Retina (tissue), 1 donor: ENCODE data around the gene TRPM3.

Experiments used
- DNase-seq: peaks from one replicate; pipeline ENCODE4 v3.0.0-alpha.2; 2016

The TRPM3 gene

GRCh38 chr9:70601000-70601951, 520.1 kb downstream of the TRPM3 start:
- peak; percentile 29 for DNase-seq

DNA sequence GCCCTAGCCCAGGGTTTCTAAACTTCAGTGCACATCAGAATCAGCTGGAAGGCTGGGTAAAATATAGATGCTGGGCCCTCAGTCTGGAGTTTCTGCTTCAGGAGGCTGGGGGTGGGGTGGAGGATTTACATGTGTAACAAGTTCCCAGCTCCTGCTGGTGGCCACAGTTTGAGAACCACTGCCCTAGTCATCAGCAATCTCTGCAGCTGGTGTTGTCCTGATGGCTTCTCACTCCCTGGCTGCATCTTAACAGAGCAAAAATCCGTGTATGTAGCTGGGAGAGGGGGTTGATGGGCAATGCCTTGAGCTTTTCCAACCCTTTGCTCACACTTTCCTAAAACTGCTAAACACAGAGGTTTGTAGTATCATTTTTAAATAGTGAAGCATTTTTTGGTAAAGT, 520.9 kb downstream of the TRPM3 start:
- DNase-seq: no peak

- DNase-seq: no peak
Measured at GRCh38 chr9:70597886-70598285, 523.5 kb downstream of the TRPM3 start.

DNA sequence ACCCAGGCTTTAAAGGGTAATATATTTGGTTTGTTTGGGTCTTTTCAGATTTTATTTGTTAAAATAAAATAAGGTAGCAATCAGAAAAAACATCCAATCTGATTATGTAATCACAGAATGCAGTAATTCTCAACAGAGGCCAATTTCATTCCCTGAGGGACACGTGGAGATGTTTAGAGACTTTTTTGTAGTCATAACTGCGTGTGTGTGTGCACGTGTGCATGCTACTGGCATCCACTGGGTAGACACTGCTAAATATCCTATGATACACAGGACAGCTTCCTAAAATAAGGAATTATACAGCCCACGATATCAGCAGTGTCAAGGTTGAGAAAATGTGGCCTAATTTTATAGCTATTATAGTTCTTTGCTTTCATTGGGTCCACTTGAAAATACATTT, 526.2 kb downstream of the TRPM3 start:
- no peak for DNase-seq

DNA sequence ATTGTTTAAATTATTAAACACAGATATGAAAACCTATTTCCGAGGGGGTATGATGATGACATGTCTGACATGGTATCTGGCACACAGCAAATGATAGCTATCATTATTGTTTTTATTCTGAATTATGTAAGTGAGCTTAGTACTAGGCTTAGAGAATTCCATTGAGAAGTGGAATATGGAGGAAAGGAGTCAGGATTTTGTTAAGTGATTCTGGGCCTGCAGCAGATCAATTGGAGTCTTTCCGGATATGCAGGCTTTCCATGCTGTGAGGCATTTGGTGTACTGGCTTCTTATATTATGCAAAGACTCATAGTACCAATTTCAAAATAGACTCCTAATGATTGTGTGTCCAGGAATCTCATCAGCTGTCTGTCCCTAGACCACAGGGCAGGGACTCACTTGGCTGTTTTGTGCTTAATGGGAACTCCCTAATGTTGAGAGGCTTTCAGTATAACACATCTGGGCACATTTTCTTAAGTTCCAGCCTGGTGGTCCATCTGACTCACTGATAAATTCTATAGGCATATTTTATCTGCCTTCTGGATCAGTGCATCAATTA, 527.0 kb downstream of the TRPM3 start:
- DNase-seq: peak; percentile 22

DNA sequence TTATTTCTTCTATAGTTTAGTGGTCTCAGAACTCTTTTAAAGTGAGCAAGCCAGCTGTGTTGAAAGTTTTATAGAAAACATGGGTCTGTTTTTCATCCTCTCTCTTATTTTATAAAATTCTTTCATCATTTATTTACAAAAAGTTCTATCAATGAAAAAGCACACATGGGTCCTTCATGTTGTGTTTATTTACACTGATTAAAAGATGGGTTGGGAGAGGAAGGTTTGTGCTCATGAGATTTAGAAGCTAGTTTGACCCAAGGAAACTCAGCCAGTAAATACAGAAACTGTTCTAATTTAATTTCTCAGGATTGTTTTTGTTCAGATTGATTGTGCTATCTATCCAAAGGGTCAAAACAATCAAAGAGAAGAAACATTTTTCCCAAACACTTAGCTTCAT, 528.2 kb downstream of the TRPM3 start:
- DNase-seq: no peak

DNA sequence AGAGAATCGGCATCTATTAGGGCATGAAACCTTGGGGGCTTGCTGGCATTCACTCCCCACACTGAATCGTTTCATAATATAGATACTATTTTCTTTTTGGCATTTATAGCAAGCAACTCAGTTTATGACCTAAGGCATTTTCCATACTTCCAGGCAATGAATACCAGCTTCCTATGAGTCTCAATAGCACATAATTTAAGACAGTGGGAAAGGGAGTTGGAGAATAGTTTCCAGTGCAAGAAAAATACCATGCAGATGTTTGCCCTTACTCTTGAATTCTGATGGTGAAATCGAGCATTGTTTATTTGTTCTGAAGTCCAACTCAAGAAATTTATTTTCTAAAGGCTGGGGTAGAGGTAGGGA, 531.1 kb downstream of the TRPM3 start:
- no peak for DNase-seq

DNA sequence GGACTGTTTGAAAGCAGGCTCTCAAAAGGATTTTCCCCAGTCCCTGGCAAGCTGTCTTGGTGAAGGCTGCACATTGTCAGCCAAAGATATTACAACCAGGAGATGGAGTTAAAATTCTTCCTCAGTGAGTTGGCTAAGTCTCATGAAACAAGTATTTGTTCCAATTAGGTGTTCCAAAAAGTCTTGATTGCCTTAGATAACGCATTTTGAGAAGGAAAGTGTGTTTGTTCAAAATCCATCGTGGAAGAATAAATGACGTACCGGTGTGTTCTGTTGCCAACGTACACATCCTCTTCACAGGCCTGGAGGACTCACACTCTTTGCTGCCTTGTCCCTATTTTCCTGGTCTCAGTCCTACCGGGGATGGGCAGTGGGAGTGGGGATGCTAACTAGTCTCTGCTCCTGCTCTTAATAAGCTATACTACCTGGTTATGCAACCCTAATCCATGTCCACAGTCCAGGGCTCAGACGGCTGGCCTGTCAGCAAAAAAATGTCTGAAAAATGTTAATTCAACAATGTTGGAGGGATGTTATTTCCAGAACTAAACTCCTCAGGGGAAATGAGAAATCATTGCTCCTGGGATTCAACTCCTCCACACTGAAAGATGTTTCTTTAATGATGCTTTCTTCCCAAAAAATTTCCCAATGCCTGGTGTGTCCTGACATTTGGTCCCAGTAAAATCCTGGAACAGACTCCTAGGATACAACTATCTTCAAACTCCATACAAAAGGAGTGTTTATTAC, 531.7 kb downstream of the TRPM3 start:
- DNase-seq: no peak

GRCh38 chr9:70588999-70589398, 532.4 kb downstream of the TRPM3 start:
- no peak for DNase-seq

- DNase-seq: no peak
Measured at GRCh38 chr9:70588381-70588780, 533.0 kb downstream of the TRPM3 start.

DNA sequence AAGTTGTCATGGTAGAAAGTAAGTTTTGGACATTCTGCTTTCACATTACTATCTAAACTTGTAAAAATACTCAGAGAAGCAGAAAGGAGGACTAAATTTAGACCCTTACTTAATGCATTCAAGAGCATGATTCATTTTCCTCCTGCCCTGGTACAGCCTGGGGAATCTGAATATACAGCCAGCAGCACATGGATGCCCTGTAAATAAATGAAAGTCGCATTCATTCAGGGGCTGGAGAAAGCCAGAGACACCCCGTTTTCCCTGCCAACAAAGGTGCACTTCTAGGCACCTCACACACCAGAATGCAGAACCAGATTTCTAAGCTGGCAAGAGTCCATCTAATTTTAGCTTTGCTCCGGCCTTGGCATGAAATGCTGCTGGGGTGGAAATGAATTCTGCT, 534.2 kb downstream of the TRPM3 start:
- DNase-seq: no peak

DNA sequence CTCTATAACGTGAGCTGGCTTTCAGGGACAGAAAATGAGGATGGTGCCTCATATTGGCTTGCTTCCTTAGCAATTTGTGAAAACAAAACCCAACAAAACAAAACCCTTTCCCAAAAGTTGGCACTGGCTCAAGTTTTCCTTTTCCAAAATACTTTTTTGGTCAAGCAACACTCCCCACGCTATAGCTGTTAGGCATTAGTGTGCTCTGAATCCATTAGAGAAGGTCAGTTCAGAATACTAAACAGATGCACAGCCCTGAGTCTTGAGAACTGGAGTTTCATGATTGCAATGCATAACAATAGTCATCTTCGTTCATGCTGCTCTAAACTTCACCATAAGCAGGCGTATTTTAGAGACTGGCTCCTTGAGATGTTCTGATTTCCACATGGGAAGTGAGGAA, 534.9 kb downstream of the TRPM3 start:
- DNase-seq: no peak

- DNase-seq: no peak
Measured at GRCh38 chr9:70581955-70582350, 539.5 kb downstream of the TRPM3 start.

DNA sequence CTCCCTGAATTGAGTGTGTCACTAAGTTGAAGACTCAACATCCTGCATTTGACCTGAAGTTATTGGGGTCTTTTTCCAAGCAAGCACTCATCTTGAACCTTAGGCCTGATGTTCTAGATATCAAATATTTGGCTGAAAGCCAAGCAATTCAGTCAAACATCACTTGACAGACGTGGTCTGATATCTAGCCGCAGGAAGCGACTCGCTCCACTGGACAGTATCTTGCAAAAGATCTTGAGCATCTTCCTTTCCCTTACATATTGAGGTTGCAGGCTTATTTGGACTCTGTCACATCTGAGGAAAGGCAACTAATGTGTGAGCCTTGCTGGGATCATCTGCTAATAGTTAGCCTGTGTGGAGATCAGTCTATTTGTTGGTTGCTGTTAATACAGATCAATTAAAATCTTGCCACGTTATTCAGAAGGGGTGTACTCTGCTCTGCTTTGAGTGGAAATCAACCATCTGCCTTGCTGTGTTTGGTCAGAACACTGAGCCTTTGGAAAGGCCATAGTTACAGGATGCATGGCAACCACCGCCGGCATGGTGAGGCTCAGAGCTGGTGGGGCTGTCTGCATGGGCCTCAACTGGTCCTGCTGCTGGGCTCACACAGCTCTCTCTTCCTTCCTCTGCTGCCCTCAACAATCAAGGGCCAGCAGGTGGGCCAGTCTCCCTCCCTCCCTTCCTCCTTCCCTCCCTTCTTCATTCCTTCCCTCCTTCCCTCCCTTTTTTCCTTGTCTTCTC, 540.0 kb downstream of the TRPM3 start:
- DNase-seq: no peak

DNA sequence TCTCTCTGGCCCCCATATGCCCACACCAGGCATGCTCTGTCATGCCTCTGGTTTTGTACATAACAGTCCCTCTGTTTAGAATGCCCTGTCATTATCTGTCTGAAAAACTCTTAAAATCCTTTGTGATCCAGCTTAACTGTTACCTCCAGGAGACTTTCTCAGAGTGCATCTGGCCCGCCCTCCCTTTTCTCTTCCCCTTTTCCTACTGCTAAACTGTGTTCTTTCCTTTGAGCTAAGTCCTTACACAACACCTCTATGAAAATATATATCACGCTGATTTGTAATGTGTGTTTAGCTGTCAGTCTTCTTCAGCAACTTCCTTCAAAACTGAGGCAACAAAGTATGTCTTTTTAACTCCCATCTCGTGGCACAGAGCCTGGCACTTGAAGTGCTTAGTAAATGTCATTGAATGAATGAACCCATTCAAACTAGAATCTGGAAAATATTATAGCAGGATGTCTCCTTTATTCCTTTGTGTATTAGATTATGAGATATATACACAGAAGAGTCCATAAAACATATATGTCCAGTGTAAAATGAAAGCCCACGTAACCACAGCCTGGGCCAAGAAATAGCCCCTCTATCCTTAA, 540.7 kb downstream of the TRPM3 start:
- no peak for DNase-seq

DNA sequence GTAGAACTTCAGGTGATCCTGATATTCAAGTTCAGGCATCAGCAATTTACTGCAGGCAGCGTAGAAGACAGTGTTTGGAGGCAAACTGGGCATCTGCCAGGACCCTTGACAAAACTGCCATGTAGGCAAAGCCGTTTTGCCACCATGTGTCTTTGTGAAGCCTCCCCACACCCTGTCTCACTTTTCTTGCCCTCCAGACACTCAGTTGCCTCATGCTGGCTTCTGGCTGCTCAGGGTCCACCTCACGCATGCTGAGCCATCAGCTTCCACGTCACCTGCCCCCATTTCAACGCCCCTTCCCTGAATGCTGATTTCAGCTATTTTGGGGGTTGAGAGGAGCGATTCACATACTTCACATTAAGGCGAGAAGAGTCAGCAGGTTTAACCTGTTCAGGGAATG, 541.7 kb downstream of the TRPM3 start:
- DNase-seq: no peak

- DNase-seq: no peak
Measured at GRCh38 chr9:70578720-70579119, 542.7 kb downstream of the TRPM3 start.

- no peak for DNase-seq
Measured at GRCh38 chr9:70577671-70578070, 543.8 kb downstream of the TRPM3 start.

DNA sequence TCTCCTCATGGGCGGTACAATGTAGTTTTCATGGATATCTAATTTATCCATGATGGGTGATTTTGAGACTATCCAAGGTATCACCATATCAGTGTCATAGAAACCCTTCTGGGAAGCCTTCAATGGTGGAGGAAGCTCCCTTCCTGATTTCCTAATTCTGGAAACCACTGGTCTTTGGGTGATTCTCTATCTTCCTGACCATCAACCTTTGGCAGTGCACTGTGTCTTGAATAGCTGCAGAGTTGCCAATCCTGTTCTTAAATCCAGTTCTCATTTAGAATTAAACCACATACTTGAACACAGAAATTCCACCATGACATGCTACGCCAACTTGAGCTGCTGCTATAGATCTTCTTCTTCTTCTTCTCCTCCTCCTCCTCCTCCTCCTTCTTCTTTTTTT, 545.3 kb downstream of the TRPM3 start:
- no peak for DNase-seq

DNA sequence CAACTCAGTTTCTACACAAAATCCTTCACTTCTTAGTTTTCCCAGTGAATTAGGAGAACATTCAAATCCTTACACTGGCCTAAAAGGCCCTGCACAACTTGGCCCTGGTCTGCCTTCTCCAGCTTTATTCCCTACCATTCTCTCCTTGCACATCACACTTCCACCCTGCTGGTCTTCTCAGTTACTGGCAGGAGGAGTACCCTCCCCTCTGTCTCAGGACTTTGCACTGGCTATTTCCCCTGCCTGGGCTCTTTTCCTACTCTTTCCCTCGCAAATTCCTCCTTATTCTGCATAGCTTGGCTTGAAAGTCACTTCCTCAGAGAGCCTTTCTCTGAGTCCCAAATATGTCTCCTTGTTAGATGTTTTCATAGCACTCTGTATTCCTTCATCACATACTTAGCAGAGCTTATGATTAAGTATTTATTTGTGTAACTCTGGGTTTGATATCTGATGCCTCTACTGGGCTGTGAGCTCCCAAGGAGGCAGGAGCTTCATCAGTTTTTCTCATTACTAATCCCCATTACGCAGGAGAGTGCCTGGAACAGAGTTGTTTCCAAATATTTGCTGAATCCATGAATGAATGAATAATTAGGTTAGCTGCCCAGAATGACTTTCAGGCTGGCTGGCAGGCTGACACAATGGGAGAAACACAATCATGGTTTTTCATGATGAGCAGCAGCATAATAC, 547.1 kb downstream of the TRPM3 start:
- peak; percentile 27 for DNase-seq

DNA sequence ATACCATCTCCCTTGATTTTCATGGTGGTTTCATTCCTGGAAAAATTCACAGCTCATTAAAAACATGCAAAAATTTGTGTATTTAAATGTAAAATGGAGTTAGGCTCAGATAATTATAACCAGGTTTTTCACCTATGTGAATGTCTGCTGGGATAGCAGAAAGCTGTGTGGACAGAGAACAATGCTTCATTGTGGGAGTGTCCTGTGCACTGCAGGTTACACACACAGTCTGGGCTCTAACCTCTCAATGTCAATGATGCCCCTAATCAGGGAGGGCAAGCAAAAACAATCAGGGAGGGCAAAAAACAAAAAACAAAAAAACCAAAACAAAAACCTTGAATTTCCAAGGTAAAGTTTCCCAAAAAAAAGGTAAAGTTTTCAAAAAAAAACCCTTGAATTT, 548.1 kb downstream of the TRPM3 start:
- no peak for DNase-seq

DNA sequence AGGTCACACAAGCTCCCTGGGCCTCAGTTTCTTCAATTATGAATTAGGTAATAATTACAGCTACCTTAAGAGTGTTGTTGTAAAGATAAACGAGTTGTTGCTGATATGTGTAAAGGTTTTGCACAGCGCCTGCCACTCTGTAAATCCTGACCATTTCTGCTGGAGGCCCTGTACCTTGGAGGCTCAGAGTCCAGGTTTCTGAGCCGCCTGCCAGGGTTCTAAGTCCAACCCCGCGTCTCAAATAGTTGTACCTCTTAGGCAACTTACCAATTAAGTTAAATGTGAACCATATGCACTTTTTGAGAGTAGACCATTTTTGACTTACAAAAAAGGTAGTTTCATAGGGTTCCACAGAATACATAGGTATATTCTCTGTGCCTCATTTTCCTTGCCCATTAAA, 550.2 kb downstream of the TRPM3 start:
- no peak for DNase-seq
